ENCODE data around the gene GLUD2.

DNA sequence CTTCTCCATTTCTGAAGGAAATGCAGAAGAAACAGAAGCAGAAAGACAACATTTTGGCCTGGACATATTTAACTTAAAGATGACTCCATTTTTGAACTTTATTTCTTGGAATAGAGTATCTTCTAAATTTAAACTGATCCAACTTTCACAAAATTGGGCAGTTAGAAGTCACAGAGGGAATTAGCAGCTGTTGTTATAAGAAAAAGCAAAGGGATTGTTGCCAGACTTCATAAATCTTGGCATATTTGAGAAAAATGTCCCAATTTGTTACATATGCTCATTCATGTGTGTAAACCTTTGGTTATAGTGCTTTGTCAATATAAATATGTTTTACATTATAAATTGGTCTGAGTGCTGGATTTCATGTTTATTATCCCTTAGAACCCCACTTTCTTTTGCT, 3.4 kb downstream of the GLUD2 start:
- TF ChIP-seq, protein P1, sequence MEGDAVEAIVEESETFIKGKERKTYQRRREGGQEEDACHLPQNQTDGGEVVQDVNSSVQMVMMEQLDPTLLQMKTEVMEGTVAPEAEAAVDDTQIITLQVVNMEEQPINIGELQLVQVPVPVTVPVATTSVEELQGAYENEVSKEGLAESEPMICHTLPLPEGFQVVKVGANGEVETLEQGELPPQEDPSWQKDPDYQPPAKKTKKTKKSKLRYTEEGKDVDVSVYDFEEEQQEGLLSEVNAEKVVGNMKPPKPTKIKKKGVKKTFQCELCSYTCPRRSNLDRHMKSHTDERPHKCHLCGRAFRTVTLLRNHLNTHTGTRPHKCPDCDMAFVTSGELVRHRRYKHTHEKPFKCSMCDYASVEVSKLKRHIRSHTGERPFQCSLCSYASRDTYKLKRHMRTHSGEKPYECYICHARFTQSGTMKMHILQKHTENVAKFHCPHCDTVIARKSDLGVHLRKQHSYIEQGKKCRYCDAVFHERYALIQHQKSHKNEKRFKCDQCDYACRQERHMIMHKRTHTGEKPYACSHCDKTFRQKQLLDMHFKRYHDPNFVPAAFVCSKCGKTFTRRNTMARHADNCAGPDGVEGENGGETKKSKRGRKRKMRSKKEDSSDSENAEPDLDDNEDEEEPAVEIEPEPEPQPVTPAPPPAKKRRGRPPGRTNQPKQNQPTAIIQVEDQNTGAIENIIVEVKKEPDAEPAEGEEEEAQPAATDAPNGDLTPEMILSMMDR (IDR thresholded peaks at IDR 0.05) = no peak
- TF ChIP-seq POLR2A (IDR thresholded peaks at IDR 0.05) (no peak), EP300 (IDR thresholded peaks at IDR 0.05) (no peak)
